H9 (cell line): ENCODE data around the gene FRK. TPM values are rescaled to one million over a fixed set of nuclear protein-coding genes. Genes with fewer than 3 reads are reported as not detected.

ENCODE experiments used
- DNase-seq: peaks from one replicate; pipeline ENCODE4 v3.0.0-alpha.2; 2017
- H2AFZ ChIP-seq: one replicate; pipeline ENCODE4 v1.6.1; 2013; ENCODE audit warnings: mild to moderate bottlenecking, low read length, control low read depth, moderate library complexity
- H2AK5ac ChIP-seq: 2 replicates; pipeline ENCODE4 v1.6.1; 2013; ENCODE audit warnings: low read length, control low read depth, mixed read lengths; ENCODE audit not compliant: insufficient read length
- H2BK120ac ChIP-seq: one replicate; pipeline ENCODE4 v1.6.1; 2013; ENCODE audit warnings: low read depth, mild to moderate bottlenecking, low read length, control low read depth, inconsistent platforms; ENCODE audit not compliant: poor library complexity, severe bottlenecking
- H2BK12ac ChIP-seq: 2 replicates; pipeline ENCODE4 v1.6.1; 2013; ENCODE audit warnings: low read length, control low read depth, mixed read lengths, low read depth; ENCODE audit not compliant: insufficient read length
- H2BK15ac ChIP-seq: 2 replicates; pipeline ENCODE4 v1.6.1; 2013; ENCODE audit warnings: low read depth, low read length, control low read depth
- H2BK20ac ChIP-seq: one replicate; pipeline ENCODE4 v1.6.1; 2013; ENCODE audit warnings: low read depth, mild to moderate bottlenecking, low read length, control low read depth, inconsistent platforms; ENCODE audit not compliant: poor library complexity, severe bottlenecking
- H2BK5ac ChIP-seq: 2 replicates; pipeline ENCODE4 v1.6.1; 2013; ENCODE audit warnings: low read length, control low read depth, mixed read lengths; ENCODE audit not compliant: insufficient read length
- H3K14ac ChIP-seq: 2 replicates; pipeline ENCODE4 v1.6.1; 2013; ENCODE audit warnings: low read length, control low read depth; ENCODE audit not compliant: insufficient read depth
- H3K18ac ChIP-seq: 2 replicates; pipeline ENCODE4 v1.6.1; 2013; ENCODE audit warnings: low read depth, mild to moderate bottlenecking, mixed read lengths, low read length, control low read depth; ENCODE audit not compliant: insufficient read length
- H3K23ac ChIP-seq: 2 replicates; pipeline ENCODE4 v1.6.1; 2013; ENCODE audit warnings: low read length, control low read depth, mixed read lengths, low read depth; ENCODE audit not compliant: insufficient read length
- H3K23me2 ChIP-seq: 2 replicates; pipeline ENCODE4 v1.6.1; 2013; ENCODE audit warnings: low read depth, mild to moderate bottlenecking, mixed read lengths, low read length, control low read depth; ENCODE audit not compliant: insufficient read length, poor library complexity, severe bottlenecking
- H3K27ac ChIP-seq: 2 replicates; pipeline ENCODE4 v1.5.1; 2013; ENCODE audit warnings: low read length, control low read depth, mixed read lengths, low read depth; ENCODE audit not compliant: insufficient read length
- H3K27me3 ChIP-seq: 2 replicates; pipeline ENCODE4 v1.6.1; 2013; ENCODE audit warnings: low read length, control low read depth, inconsistent platforms; ENCODE audit not compliant: insufficient read depth
- H3K4ac ChIP-seq: 2 replicates; pipeline ENCODE4 v1.6.1; 2013; ENCODE audit warnings: low read depth, mild to moderate bottlenecking, control low read depth, inconsistent platforms, low read length, moderate library complexity
- H3K4me1 ChIP-seq: 2 replicates; pipeline ENCODE4 v1.6.1; 2013; ENCODE audit warnings: low read length, control low read depth, inconsistent platforms; ENCODE audit not compliant: insufficient read depth
- H3K4me2 ChIP-seq: 2 replicates; pipeline ENCODE4 v1.6.1; 2013; ENCODE audit warnings: low read length, control low read depth, mixed read lengths; ENCODE audit not compliant: insufficient read length, insufficient read depth
- H3K56ac ChIP-seq: 2 replicates; pipeline ENCODE4 v1.6.1; 2013; ENCODE audit warnings: low read depth, mild to moderate bottlenecking, mixed read lengths, low read length, control low read depth; ENCODE audit not compliant: insufficient read length
- H3K79me1 ChIP-seq: 2 replicates; pipeline ENCODE4 v1.6.1; 2013; ENCODE audit warnings: low read depth, mild to moderate bottlenecking, moderate library complexity, low read length, control low read depth, inconsistent platforms; ENCODE audit not compliant: insufficient read depth, poor library complexity, severe bottlenecking
- H3K79me2 ChIP-seq: 2 replicates; pipeline ENCODE4 v1.6.1; 2013; ENCODE audit warnings: low read length, control low read depth, inconsistent platforms; ENCODE audit not compliant: insufficient read depth
- H3K9ac ChIP-seq: 2 replicates; pipeline ENCODE4 v1.6.1; 2013; ENCODE audit warnings: low read length, control low read depth, mixed read lengths; ENCODE audit not compliant: insufficient read length; ENCODE audit errors: extremely low read depth
- H3K9me3 ChIP-seq: one replicate; pipeline ENCODE4 v1.6.1; 2013; ENCODE audit warnings: low read depth, low read length, inconsistent platforms; ENCODE audit not compliant: control insufficient read depth
- H3T11ph ChIP-seq: one replicate; pipeline ENCODE4 v1.6.1; 2013; ENCODE audit warnings: mild to moderate bottlenecking, low read length, control low read depth, inconsistent platforms
- H4K20me1 ChIP-seq: one replicate; pipeline ENCODE4 v1.6.1; 2013; ENCODE audit not compliant: control insufficient read depth, insufficient read length, insufficient read depth
- H4K5ac ChIP-seq: 2 replicates; pipeline ENCODE4 v1.6.1; 2013; ENCODE audit warnings: low read depth, mild to moderate bottlenecking, mixed read lengths, low read length, control low read depth; ENCODE audit not compliant: insufficient read length
- H4K8ac ChIP-seq: replicated peaks from 2 replicates; pipeline ENCODE4 v1.6.1; 2013; ENCODE audit warnings: low read length, control low read depth, mixed read lengths, low read depth; ENCODE audit not compliant: insufficient read length
- H4K91ac ChIP-seq: 2 replicates; pipeline ENCODE4 v1.6.1; 2013; ENCODE audit warnings: low read depth, mild to moderate bottlenecking, moderate library complexity, mixed read lengths, low read length, control low read depth; ENCODE audit not compliant: insufficient read length
- H3K27ac Mint-ChIP-seq, 3 experiments: 2 replicates in 2 of 3; 3 replicates in 1 of 3; pipeline ENCODE4 v1.8.0; 2020 to 2021; ENCODE audit warnings: mixed read lengths in 3 of 3, mild to moderate bottlenecking in 1 of 3, moderate library complexity in 1 of 3
- H3K27me3 Mint-ChIP-seq: 2 replicates; pipeline ENCODE4 v1.8.0; 2021; ENCODE audit warnings: low read depth, mild to moderate bottlenecking, moderate library complexity, mixed read lengths
- H3K36me3 Mint-ChIP-seq, 3 experiments: 2 replicates in 2 of 3; 3 replicates in 1 of 3; pipeline ENCODE4 v1.8.0; 2020 to 2021; ENCODE audit warnings: low read depth in 3 of 3, mixed read lengths in 3 of 3; ENCODE audit not compliant: insufficient read depth in 1 of 3
- H3K4me1 Mint-ChIP-seq, 2 experiments: 2 replicates each; pipeline ENCODE4 v1.8.0; 2020; ENCODE audit warnings: mixed read lengths in 2 of 2
- H3K4me3 Mint-ChIP-seq, 2 experiments: 2 replicates in 1 of 2; 3 replicates in 1 of 2; pipeline ENCODE4 v1.8.0; 2020 to 2021; ENCODE audit warnings: mild to moderate bottlenecking in 2 of 2, mixed read lengths in 2 of 2, moderate library complexity in 1 of 2
- H3K9me3 Mint-ChIP-seq, 2 experiments: 2 replicates in 1 of 2; 3 replicates in 1 of 2; pipeline ENCODE4 v1.8.0; 2020; ENCODE audit warnings: mild to moderate bottlenecking in 2 of 2, mixed read lengths in 2 of 2, moderate library complexity in 1 of 2
- WGBS: extraction: QIAGEN DNeasy Blood & Tissue Kit; methylation state at CpG from one replicate; pipeline ENCODE4 v1.1.7; 2013; ENCODE audit warnings: missing lambda C conversion rate, low lambda C conversion rate, mixed read lengths; ENCODE audit not compliant: insufficient read length; ENCODE audit errors: extremely low coverage; 5-methylcytosine and 5-hydroxymethylcytosine counted together
- total RNA-seq: library from RNA; stranded (reverse); gene quantifications from 2 replicates; pipeline ENCODE4 v1.2.1, GENCODE V29; 2021
- TF ChIP-seq, protein P1 (sequence below): fragments of 200-600 bp; sonication (generic); conservative IDR thresholded peaks from 3 replicates; pipeline ENCODE4 v1.8.0; 2021; ENCODE audit warnings: antibody characterized with exemption, mild to moderate bottlenecking

The FRK gene
- total RNA-seq, 1 experiment from 2014 or later: 0.15 TPM

GRCh38 chr6:116084284-116084683 lies 23.6 kb upstream of the FRK start:
- H3K27me3 ChIP-seq: no peaks in the 10 kb centered on the region
- H3K14ac ChIP-seq: no peak overlapping the region
- H3K18ac ChIP-seq: no peak overlapping the region
- H3K23me2 ChIP-seq: no peaks in the 10 kb centered on the region
- Mint-ChIP-seq H3K27ac (no peak overlapping the region), H3K36me3 (no peaks in the 10 kb centered on the region), H3K27me3 (no peaks in the 10 kb centered on the region), H3K4me3 (no peak overlapping the region), H3K4me1 (no peaks in the 10 kb centered on the region), H3K9me3 (no peaks in the 10 kb centered on the region)
- H3K9me3 ChIP-seq: no peaks in the 10 kb centered on the region
- H3K4me2 ChIP-seq: no peak overlapping the region
- H4K8ac ChIP-seq: no peak overlapping the region
- H4K91ac ChIP-seq: no peak overlapping the region
- no peak overlapping the region for H3K9ac ChIP-seq
- TF ChIP-seq, protein P1, sequence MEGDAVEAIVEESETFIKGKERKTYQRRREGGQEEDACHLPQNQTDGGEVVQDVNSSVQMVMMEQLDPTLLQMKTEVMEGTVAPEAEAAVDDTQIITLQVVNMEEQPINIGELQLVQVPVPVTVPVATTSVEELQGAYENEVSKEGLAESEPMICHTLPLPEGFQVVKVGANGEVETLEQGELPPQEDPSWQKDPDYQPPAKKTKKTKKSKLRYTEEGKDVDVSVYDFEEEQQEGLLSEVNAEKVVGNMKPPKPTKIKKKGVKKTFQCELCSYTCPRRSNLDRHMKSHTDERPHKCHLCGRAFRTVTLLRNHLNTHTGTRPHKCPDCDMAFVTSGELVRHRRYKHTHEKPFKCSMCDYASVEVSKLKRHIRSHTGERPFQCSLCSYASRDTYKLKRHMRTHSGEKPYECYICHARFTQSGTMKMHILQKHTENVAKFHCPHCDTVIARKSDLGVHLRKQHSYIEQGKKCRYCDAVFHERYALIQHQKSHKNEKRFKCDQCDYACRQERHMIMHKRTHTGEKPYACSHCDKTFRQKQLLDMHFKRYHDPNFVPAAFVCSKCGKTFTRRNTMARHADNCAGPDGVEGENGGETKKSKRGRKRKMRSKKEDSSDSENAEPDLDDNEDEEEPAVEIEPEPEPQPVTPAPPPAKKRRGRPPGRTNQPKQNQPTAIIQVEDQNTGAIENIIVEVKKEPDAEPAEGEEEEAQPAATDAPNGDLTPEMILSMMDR: no peak
- no peak overlapping the region for H3K4ac ChIP-seq
- no peak overlapping the region for H3K23ac ChIP-seq
- no peak overlapping the region for H2BK12ac ChIP-seq
- H3K4me1 ChIP-seq: no peaks in the 10 kb centered on the region
- no peak overlapping the region for H2BK20ac ChIP-seq
- H3T11ph ChIP-seq: no peak overlapping the region
- H3K27ac ChIP-seq: no peak overlapping the region
- no peak for DNase-seq
- H2BK120ac ChIP-seq: no peak overlapping the region
- no peak overlapping the region for H4K5ac ChIP-seq
- no peak overlapping the region for H2AFZ ChIP-seq
- no peaks in the 10 kb centered on the region for H4K20me1 ChIP-seq
- H2AK5ac ChIP-seq: no peak overlapping the region
- no peaks in the 10 kb centered on the region for H3K79me2 ChIP-seq
- H3K79me1 ChIP-seq: no peaks in the 10 kb centered on the region
- no peak overlapping the region for H2BK15ac ChIP-seq
- no peak overlapping the region for H3K56ac ChIP-seq
- no CpG with 5 or more reads among the region's 2 CpGs for WGBS
- H2BK5ac ChIP-seq: no peak overlapping the region
